Measurements from ENCODE around the gene SLC8A2.
"Not testable (repeated sequence)": the region's sequence is repeated elsewhere in the genome, so short reads cannot be mapped to it uniquely, and the experiment has no call there.

The SLC8A2 gene

GRCh38 chr19:47411696-47412095 lies 60.0 kb downstream of the SLC8A2 start:
- DNase-seq (ENCODE audit: low read depth in 2 of 2): not testable (repeated sequence)

- no peak for DNase-seq (ENCODE audit: low read depth in 2 of 2)
These were observed 60.6 kb downstream of the SLC8A2 start for GRCh38 chr19:47411101-47411500.

- no peak for DNase-seq (ENCODE audit: low read depth in 2 of 2)
These were observed 63.3 kb downstream of the SLC8A2 start for GRCh38 chr19:47408156-47408938.

- no peak for DNase-seq (ENCODE audit: low read depth in 2 of 2)
These were observed 64.3 kb downstream of the SLC8A2 start for GRCh38 chr19:47407417-47407774.

GRCh38 chr19:47406711-47407416 lies 64.8 kb downstream of the SLC8A2 start:
- DNase-seq (ENCODE audit: low read depth in 2 of 2): no peak

- no peak for DNase-seq (ENCODE audit: low read depth in 2 of 2)
These were observed 65.8 kb downstream of the SLC8A2 start for GRCh38 chr19:47405854-47406417.

GRCh38 chr19:47405197-47405550 lies 66.5 kb downstream of the SLC8A2 start:
- no peak for DNase-seq (ENCODE audit: low read depth in 2 of 2)

- no peak for DNase-seq (ENCODE audit: low read depth in 2 of 2)
These were observed 67.1 kb downstream of the SLC8A2 start for GRCh38 chr19:47404334-47405196.

GRCh38 chr19:47402504-47402903 lies 69.2 kb downstream of the SLC8A2 start:
- DNase-seq (ENCODE audit: low read depth in 2 of 2): no peak

- DNase-seq (ENCODE audit: low read depth in 2 of 2): no peak
These were observed 72.7 kb downstream of the SLC8A2 start for GRCh38 chr19:47398707-47399597.

- peak; percentile 58 to 61 for DNase-seq (ENCODE audit: low read depth in 2 of 2)
These were observed 80.0 kb downstream of the SLC8A2 start for GRCh38 chr19:47391510-47392223.

- no peak for DNase-seq (ENCODE audit: low read depth in 2 of 2)
These were observed 80.9 kb downstream of the SLC8A2 start for GRCh38 chr19:47390533-47391488.

GRCh38 chr19:47389150-47389556 lies 82.5 kb downstream of the SLC8A2 start:
- no peak for DNase-seq (ENCODE audit: low read depth in 2 of 2)

- DNase-seq (ENCODE audit: low read depth in 2 of 2): not testable (repeated sequence)
These were observed 83.0 kb downstream of the SLC8A2 start for GRCh38 chr19:47388721-47389120.

GRCh38 chr19:47387623-47388022 lies 84.1 kb downstream of the SLC8A2 start:
- not testable (repeated sequence) for DNase-seq (ENCODE audit: low read depth in 2 of 2)

GRCh38 chr19:47386582-47386981 lies 85.1 kb downstream of the SLC8A2 start:
- DNase-seq (ENCODE audit: low read depth in 2 of 2): not testable (repeated sequence)

- DNase-seq (ENCODE audit: low read depth in 2 of 2): not testable (repeated sequence)
These were observed 87.2 kb downstream of the SLC8A2 start for GRCh38 chr19:47384533-47384932.

GRCh38 chr19:47383890-47384289 lies 87.8 kb downstream of the SLC8A2 start:
- DNase-seq (ENCODE audit: low read depth in 2 of 2): not testable (repeated sequence)

- DNase-seq (ENCODE audit: low read depth in 2 of 2): no peak
These were observed 89.9 kb downstream of the SLC8A2 start for GRCh38 chr19:47381653-47382279.

Measured in activated CD8-positive, alpha-beta memory T cell treated with anti-CD3 and anti-CD28 coated beads for 4 hours (primary cell).